GM18861 (cell line): ENCODE data around the gene PRM2.
"Not testable (repeated sequence)": the region's sequence is repeated elsewhere in the genome, so short reads cannot be mapped to it uniquely, and the experiment has no call there.

Experiments used
- ATAC-seq: cut with Tn5 transposase; IDR thresholded peaks from one replicate; pipeline ENCODE4 v1.9.1; 2021; ENCODE audit not compliant: unreplicated experiment

PRM2 gene

GRCh38 chr16:11307639-11308492 lies 31.6 kb upstream of the PRM2 start:
- no peak for ATAC-seq

- no peak for ATAC-seq
Measured at GRCh38 chr16:11306997-11307638, 30.8 kb upstream of the PRM2 start.

DNA sequence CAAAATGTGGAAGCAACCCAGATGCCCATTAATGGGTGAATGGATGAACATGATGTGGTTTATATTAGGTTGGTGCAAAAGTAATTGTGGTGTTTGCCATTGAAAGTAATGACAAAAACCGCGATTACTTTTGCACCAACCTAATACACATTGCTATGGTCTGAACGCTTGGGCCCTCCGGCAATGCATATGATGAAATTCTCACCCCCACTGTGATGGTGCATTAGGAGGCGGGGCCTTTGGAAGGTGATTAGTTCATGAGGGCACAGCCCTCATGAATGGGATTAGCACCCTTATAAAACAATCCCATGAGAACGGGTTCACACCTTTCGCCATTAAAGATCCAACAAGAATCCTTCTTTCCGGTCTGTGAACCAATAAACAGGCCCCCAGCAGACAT lies 30.1 kb upstream of the PRM2 start:
- ATAC-seq = no peak

DNA sequence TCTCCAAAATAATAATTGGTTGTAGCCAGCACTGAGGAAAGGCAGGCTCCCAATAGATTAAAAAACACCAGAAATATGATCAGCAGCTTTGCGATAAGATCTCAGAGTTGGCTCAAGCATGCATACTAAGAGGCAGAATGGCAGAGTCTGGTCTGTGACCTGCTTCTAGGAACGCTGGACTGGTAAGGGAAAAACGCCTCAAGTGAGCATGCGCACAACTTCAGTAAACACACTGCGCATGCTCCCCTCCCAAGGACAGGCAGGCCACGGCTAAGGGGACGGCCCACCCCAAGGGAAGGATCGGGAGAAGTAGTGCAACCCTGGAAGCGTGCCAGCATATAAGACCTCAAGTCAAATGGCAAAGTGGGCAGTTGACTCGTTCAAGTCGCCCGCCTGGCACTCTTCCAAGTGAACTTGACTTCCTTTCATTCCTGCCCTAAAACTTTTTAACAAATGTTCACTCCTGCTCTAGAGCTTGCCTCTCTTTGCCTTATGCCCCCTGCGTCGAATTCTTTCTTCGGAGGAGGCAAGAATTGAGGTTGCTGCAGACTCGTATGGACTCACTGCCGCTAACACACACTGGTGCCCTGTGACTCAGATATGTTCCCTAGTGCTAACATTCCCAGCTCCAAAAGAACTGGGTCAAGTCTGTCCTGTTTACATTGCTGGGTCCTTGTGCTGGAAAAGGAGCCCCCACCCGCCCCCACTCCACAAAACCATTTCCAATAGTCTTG lies 27.3 kb upstream of the PRM2 start:
- ATAC-seq = no peak

DNA sequence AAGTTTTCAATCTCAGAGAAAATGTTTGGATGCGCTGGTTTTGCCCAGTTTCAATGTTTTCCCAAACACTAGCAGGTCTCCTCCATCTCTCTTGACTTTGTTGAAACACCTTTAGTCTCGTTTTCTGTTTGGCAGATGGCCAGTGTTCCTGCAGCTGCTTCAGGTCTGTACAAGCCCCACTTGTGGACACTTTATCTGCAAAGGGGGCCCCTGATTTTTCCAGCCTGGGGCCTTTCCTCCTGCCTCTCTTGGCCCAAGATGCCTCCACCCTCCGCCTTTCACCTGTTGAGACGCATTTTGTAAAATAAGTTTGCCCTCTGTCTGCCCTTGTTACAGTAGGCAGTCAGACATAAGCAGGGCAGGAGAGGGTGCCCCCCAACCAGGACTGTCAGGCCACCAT lies 26.7 kb upstream of the PRM2 start:
- ATAC-seq = no peak

DNA sequence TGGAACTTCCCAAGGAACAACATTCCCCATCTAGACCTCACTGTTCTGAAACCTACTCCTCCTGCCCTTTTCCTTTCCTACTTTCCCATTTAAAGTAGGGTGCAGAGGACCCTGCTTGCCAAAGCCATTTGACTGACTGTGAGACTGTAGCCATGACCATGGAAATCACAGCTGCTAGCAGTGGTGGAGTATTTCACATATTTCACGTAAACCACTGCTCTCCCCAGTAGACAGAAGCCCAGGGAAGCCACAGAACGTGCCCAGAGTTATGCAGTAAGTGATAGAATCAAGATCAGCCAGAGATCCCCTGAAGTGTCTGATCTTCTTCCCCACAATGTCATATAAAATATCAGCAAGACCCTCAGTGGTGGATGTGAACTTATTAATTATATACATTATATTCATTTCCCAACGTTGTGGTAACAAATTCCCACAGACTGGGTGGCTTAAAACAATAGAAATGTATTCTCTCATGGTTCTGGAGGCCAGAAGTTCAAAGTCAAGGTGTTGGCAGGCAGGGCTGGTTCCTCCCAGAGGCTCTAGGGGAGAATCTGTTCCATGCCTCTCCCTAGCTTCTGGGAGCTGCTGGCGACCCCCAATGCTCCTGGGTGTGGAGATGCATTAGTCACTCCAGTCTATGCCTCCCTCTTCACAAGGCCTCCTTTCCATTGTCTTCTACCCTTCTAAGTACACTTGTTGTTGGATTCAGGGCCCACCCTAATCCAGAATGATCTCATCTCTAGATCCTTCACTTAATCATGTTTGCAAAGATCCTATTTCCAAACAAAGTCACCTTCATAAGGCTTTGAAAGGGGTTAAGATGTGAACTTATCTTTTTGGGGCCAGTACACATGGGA lies 25.6 kb upstream of the PRM2 start:
- ATAC-seq = no peak

DNA sequence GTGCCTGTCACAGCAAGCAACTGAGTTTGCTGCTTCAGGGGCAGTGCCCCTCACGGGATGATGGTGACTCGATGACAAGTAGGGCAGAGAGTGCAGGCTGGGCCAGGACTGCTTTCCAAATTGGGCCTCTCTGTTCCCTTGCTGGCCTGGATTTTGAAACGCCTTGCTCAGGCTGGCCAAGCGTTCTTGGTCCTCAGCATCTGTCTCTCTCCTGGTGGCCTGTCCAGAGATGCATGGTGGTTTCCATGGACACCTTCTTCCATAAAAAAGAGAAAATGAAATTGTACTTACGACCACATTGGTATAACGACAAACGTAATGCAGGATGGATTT lies 24.2 kb upstream of the PRM2 start:
- no peak for ATAC-seq

- no peak for ATAC-seq
Measured at GRCh38 chr16:11299865-11300559, 23.7 kb upstream of the PRM2 start.

GRCh38 chr16:11298950-11299547 lies 22.8 kb upstream of the PRM2 start:
- ATAC-seq = not testable (repeated sequence)

- no peak for ATAC-seq
Measured at GRCh38 chr16:11298143-11298900, 22.0 kb upstream of the PRM2 start.

DNA sequence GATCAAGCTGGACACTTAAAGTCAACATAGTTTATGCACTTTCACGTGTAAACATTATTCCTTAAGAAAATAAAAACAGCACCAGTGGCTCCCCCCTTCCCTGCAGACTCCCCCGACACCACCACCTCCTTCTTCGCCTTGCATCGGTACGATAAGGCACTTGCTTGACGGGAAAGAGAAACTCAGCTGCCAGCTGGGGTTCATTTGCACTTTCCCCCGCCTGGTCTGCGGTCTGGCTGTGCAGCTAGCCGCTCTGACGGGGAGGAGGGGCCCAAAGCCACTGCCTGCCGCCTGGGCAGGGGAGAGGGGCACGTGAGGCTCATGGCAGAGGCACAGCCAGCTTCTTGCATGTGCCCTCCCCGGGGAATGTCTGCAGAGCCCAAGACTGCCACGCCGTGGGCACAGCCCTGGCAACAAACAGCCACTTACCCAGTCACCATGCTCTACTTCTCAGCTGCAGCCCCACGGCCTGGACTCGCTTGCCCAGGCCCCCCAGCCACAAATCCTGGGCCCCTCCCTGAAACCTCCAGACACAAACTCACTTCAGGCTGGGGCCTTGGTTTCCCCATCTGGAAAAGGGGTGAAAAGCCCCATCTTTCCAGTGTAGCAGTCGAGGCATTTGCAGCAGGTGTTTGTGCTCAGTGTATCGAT lies 21.3 kb upstream of the PRM2 start:
- ATAC-seq = peak; percentile 80

DNA sequence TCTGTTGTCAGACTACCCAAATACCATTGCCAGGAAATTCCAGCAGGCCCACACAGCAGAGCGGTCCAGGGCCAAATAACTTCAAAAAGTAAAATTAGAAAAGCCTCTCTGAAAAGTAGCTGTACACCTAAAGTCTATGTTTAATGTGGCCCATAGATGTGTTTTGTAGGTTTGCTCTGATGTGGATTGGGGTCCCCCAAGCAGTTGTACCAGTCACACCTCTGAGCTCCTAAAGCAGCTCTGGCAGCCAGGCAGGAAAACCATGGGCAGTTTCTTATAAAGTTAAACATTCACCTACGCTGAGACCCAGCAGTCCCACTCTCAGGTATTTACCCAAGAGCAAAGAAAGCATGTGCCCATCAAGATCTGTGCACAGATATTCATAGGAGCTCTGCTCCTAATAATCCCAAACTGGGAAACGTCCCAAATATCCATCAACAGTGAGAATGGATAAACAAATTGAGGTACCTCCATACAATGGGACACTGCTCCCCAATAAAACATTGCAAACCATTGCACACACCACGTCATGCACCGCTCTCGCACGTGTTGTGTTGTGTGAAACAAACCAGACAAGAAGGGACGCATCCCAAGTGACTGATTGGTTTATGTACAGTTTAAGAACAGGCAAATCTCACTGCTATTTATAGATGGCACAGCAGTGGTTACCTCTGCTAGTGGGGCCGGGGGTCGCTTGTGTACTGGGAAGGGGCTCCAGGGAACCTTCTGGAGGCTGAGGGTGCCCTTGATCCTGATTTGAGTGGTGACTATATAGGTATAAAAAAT lies 20.6 kb upstream of the PRM2 start:
- ATAC-seq = peak; percentile 16

GRCh38 chr16:11296351-11296705 lies 20.0 kb upstream of the PRM2 start:
- no peak for ATAC-seq

DNA sequence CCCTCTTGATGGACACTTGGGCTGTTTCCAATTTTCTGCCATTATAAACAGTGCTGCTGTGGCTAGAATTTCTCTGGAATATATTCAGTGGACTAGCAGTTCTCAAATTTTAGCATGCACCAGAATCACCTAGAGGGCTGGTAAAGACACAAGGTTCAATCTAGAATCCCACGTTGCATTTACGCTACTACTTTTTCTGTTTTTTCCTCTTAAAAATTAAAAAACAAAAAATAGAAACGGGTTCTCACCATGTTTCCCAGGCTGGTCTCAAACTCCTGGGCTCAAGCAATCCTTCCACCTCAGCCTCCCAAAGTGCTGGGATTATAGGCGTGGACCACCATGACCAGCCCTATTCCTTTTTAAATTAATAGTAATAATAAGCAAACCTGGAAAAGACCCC lies 19.4 kb upstream of the PRM2 start:
- no peak for ATAC-seq

GRCh38 chr16:11292076-11292748 lies 15.9 kb upstream of the PRM2 start:
- no peak for ATAC-seq

DNA sequence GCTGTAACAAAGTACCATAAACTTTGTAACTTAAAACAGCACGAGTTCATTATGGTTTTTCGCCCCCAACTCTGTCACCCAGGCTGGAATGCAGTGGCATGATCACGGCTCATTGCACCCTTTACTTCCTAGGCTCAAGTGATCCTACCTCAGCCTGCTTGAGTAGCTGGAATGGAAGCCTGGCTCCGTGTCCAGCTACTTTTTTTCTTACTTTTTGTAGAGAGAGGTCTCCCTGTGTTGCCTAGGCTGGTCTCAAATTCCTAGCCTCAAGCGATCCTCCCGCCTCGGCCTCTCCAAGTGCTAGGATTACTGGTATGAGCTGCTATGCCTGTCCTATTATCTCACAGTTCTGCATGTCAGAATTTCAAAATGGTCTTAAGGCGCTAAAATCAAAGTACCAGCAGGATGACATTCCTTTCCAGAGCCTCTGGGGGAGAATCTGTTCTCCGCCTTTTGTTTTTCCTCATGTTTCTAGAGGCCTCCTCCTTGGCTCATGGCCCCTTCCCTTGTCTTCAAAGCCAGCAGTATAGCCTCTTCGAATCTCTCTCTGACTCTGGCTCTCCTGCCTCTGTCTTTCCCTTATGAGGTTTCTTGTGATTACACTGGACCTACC lies 14.9 kb upstream of the PRM2 start:
- ATAC-seq = no peak
